Trophoblast cell (in vitro differentiated cells and primary cell): ENCODE data around the gene NOCT.

Experiments
- DNase-seq, 2 donors: peaks; one replicate each; pipeline ENCODE4 v3.0.0-alpha.2; 2016
- H2AFZ ChIP-seq: 2 replicates; pipeline ENCODE4 v1.6.1; 2013; ENCODE audit warnings: low read length, moderate library complexity, mild to moderate bottlenecking; ENCODE audit not compliant: insufficient read depth, poor library complexity
- H2AK5ac ChIP-seq: 2 replicates; pipeline ENCODE4 v1.6.1; 2013; ENCODE audit warnings: mild to moderate bottlenecking, low read length
- H2BK120ac ChIP-seq: 2 replicates; pipeline ENCODE4 v1.6.1; 2013; ENCODE audit warnings: low read length, mild to moderate bottlenecking, moderate library complexity; ENCODE audit not compliant: insufficient read depth, poor library complexity
- H2BK12ac ChIP-seq: 2 replicates; pipeline ENCODE4 v1.6.1; 2013; ENCODE audit warnings: mild to moderate bottlenecking, low read length, moderate library complexity
- H2BK5ac ChIP-seq: 2 replicates; pipeline ENCODE4 v1.6.1; 2013; ENCODE audit warnings: low read length, low read depth, moderate library complexity, mild to moderate bottlenecking; ENCODE audit not compliant: poor library complexity
- H3K14ac ChIP-seq: 2 replicates; pipeline ENCODE4 v1.6.1; 2013; ENCODE audit warnings: mild to moderate bottlenecking, low read length
- H3K18ac ChIP-seq: 2 replicates; pipeline ENCODE4 v1.6.1; 2013; ENCODE audit warnings: mild to moderate bottlenecking, low read length
- H3K23ac ChIP-seq: 2 replicates; pipeline ENCODE4 v1.6.1; 2013; ENCODE audit warnings: low read length
- H3K27ac ChIP-seq: 2 replicates; pipeline ENCODE4 v1.5.1; 2013; ENCODE audit warnings: low read depth, mild to moderate bottlenecking, inconsistent platforms, low read length, moderate library complexity
- H3K27me3 ChIP-seq: 2 replicates; pipeline ENCODE4 v1.6.1; 2013; ENCODE audit warnings: inconsistent platforms, mild to moderate bottlenecking, low read length, moderate library complexity; ENCODE audit not compliant: insufficient read depth
- H3K36me3 ChIP-seq, 2 experiments: 1 replicate in 1 of 2; 2 replicates in 1 of 2; pipeline ENCODE4 v1.6.1; 2013; ENCODE audit warnings: low read length in 2 of 2, mild to moderate bottlenecking in 2 of 2, moderate library complexity in 1 of 2; ENCODE audit not compliant: insufficient read depth in 2 of 2, control insufficient read depth in 1 of 2
- H3K4ac ChIP-seq: 2 replicates; pipeline ENCODE4 v1.6.1; 2013; ENCODE audit warnings: low read depth, mild to moderate bottlenecking, low read length, moderate library complexity
- H3K4me1 ChIP-seq, 2 experiments: 1 replicate in 1 of 2; 2 replicates in 1 of 2; pipeline ENCODE4 v1.6.1; 2013; ENCODE audit warnings: low read length in 2 of 2, mild to moderate bottlenecking in 2 of 2, moderate library complexity in 1 of 2; ENCODE audit not compliant: insufficient read depth in 2 of 2, control insufficient read depth in 1 of 2
- H3K4me2 ChIP-seq: 2 replicates; pipeline ENCODE4 v1.6.1; 2013; ENCODE audit warnings: inconsistent platforms, mild to moderate bottlenecking, low read length, moderate library complexity
- H3K4me3 ChIP-seq: 2 replicates; pipeline ENCODE4 v1.5.1; 2013; ENCODE audit warnings: mild to moderate bottlenecking, low read depth, low read length, inconsistent platforms
- H3K79me1 ChIP-seq: one replicate; pipeline ENCODE4 v1.6.1; 2013; ENCODE audit warnings: low read length
- H3K79me2 ChIP-seq: 2 replicates; pipeline ENCODE4 v1.6.1; 2013; ENCODE audit warnings: low read length, mild to moderate bottlenecking; ENCODE audit not compliant: control insufficient read depth, insufficient read depth, poor library complexity
- H3K9ac ChIP-seq: 2 replicates; pipeline ENCODE4 v1.6.1; 2013; ENCODE audit warnings: mild to moderate bottlenecking, low read length
- H3K9me3 ChIP-seq: 2 replicates; pipeline ENCODE4 v1.6.1; 2013; ENCODE audit warnings: low read depth, mild to moderate bottlenecking, control low read depth, inconsistent platforms, low read length; ENCODE audit not compliant: insufficient read depth
- H4K12ac ChIP-seq: 2 replicates; pipeline ENCODE4 v1.6.1; 2013; ENCODE audit warnings: low read depth, mild to moderate bottlenecking, low read length, moderate library complexity
- H4K8ac ChIP-seq: 2 replicates; pipeline ENCODE4 v1.6.1; 2013; ENCODE audit warnings: low read depth, mild to moderate bottlenecking, low read length, moderate library complexity
- H4K91ac ChIP-seq: one replicate; pipeline ENCODE4 v1.6.1; 2013; ENCODE audit warnings: low read depth, mild to moderate bottlenecking, low read length, moderate library complexity
- WGBS: extraction: QIAGEN DNeasy Blood & Tissue Kit; methylation state at CpG from one replicate; pipeline ENCODE4 v1.1.7; 2013; ENCODE audit warnings: missing lambda C conversion rate; ENCODE audit not compliant: insufficient read length, insufficient coverage; ENCODE audit errors: extremely low coverage; 5-methylcytosine and 5-hydroxymethylcytosine counted together

NOCT gene

GRCh38 chr4:139014371-139015268 lies 961 bp upstream of the NOCT start:
- no peaks in the 10 kb centered on the region for H3K9me3 ChIP-seq
- peak overlapping the region; percentile 86 for H4K8ac ChIP-seq
- peak overlapping the region; percentile 72 for H2AFZ ChIP-seq
- H3K14ac ChIP-seq: peak overlapping the region; percentile 80
- peak overlapping the region; percentile 3 for H3K4ac ChIP-seq
- WGBS: no CpG with 5 or more reads among the region's 9 CpGs
- H3K36me3 ChIP-seq: peaks cover 0 to 2% of the 10 kb centered on the region in 2 experiments
- no peak overlapping the region for H4K12ac ChIP-seq
- peak; percentile 77 to 96 for DNase-seq
- peaks cover 7 to 11% of the 10 kb centered on the region in 2 experiments for H3K4me1 ChIP-seq
- peaks cover 23% of the 10 kb centered on the region for H3K79me1 ChIP-seq
- H2AK5ac ChIP-seq: no peak overlapping the region
- H2BK120ac ChIP-seq: peak overlapping the region; percentile 62
- no peak overlapping the region for H3K4me3 ChIP-seq
- no peaks in the 10 kb centered on the region for H3K27me3 ChIP-seq
- peak overlapping the region; percentile 95 for H3K27ac ChIP-seq
- no peak overlapping the region for H3K23ac ChIP-seq
- H2BK12ac ChIP-seq: peak overlapping the region; percentile 95
- H3K4me2 ChIP-seq: peak overlapping the region; percentile 62
- H4K91ac ChIP-seq: peak overlapping the region; percentile 93
- no peak overlapping the region for H3K9ac ChIP-seq
- peak overlapping the region; percentile 91 for H2BK5ac ChIP-seq
- H3K18ac ChIP-seq: peak overlapping the region; percentile 7
- peaks cover 14% of the 10 kb centered on the region for H3K79me2 ChIP-seq

GRCh38 chr4:139015948-139016471 lies 429 bp downstream of the NOCT start:
- Histone ChIP-seq H3K27me3 (no peaks in the 10 kb centered on the region), H3K4ac (peak overlapping the region; percentile 65)

GRCh38 chr4:139017861-139018260 lies 2.3 kb downstream of the NOCT start:
- no peak overlapping the region for H2BK5ac ChIP-seq
- no peak overlapping the region for H4K91ac ChIP-seq
- DNase-seq: peak in 1 of 2 donors; percentile 41
- no peak overlapping the region for H3K4me3 ChIP-seq
- H2BK12ac ChIP-seq: no peak overlapping the region
- H3K14ac ChIP-seq: no peak overlapping the region
- no peak overlapping the region for H2AK5ac ChIP-seq
- H4K8ac ChIP-seq: no peak overlapping the region
- H3K27ac ChIP-seq: no peak overlapping the region
- no peaks in the 10 kb centered on the region for H3K27me3 ChIP-seq
- no peak overlapping the region for H2AFZ ChIP-seq
- H3K18ac ChIP-seq: no peak overlapping the region
- H3K36me3 ChIP-seq: peaks cover 2 to 5% of the 10 kb centered on the region in 2 experiments
- no peak overlapping the region for H3K23ac ChIP-seq
- no peak overlapping the region for H2BK120ac ChIP-seq
- no peak overlapping the region for H4K12ac ChIP-seq
- H3K9ac ChIP-seq: no peak overlapping the region
- H3K9me3 ChIP-seq: no peaks in the 10 kb centered on the region
- H3K4me2 ChIP-seq: peak overlapping the region; percentile 58
- peaks cover 10 to 17% of the 10 kb centered on the region in 2 experiments for H3K4me1 ChIP-seq
- H3K79me1 ChIP-seq: peaks cover 23% of the 10 kb centered on the region
- H3K4ac ChIP-seq: peak overlapping the region; percentile 82
- no CpG with 5 or more reads among the region's 3 CpGs for WGBS
- peaks cover 22% of the 10 kb centered on the region for H3K79me2 ChIP-seq

More at GRCh38 chr4:139015948-139016471, 429 bp downstream of the NOCT start:
- H2AFZ ChIP-seq: peak overlapping the region; percentile 81
- H3K79me2 ChIP-seq: peaks cover 18% of the 10 kb centered on the region
- H3K27ac ChIP-seq: peak overlapping the region; percentile 95
- H3K4me1 ChIP-seq: peaks cover 10 to 14% of the 10 kb centered on the region in 2 experiments
- H3K4me3 ChIP-seq: peak overlapping the region; percentile 93
- H4K12ac ChIP-seq: peak overlapping the region; percentile 6
- no peak overlapping the region for H2AK5ac ChIP-seq
- H3K9me3 ChIP-seq: no peaks in the 10 kb centered on the region
- no peak overlapping the region for H3K23ac ChIP-seq
- peaks cover 23% of the 10 kb centered on the region for H3K79me1 ChIP-seq
- H2BK12ac ChIP-seq: peak overlapping the region; percentile 17
- H3K18ac ChIP-seq: peak overlapping the region; percentile 94
- peak overlapping the region; percentile 64 for H2BK120ac ChIP-seq
- H3K14ac ChIP-seq: peak overlapping the region; percentile 93
- peak overlapping the region; percentile 62 for H3K4me2 ChIP-seq
- peak overlapping the region; percentile 85 for H4K91ac ChIP-seq
- DNase-seq: peak in 1 of 2 donors; percentile 42
- peak overlapping the region; percentile 91 for H2BK5ac ChIP-seq
- peak overlapping the region; percentile 84 for H3K9ac ChIP-seq
- peak overlapping the region; percentile 54 for H4K8ac ChIP-seq
- no CpG with 5 or more reads among the region's 55 CpGs for WGBS
- peaks cover 2 to 3% of the 10 kb centered on the region in 2 experiments for H3K36me3 ChIP-seq

- Histone ChIP-seq H3K9ac (no peak overlapping the region), H3K23ac (no peak overlapping the region), H3K79me2 (peaks cover 25% of the 10 kb centered on the region), H3K4ac (peak overlapping the region; percentile 40), H3K27me3 (no peaks in the 10 kb centered on the region), H2BK120ac (no peak overlapping the region), H3K36me3 (peaks cover 2 to 5% of the 10 kb centered on the region in 2 experiments), H4K8ac (no peak overlapping the region), H3K4me2 (peak overlapping the region; percentile 32), H3K18ac (no peak overlapping the region), H3K4me3 (no peak overlapping the region), H3K27ac (no peak overlapping the region), H4K12ac (no peak overlapping the region), H3K9me3 (no peaks in the 10 kb centered on the region), H3K79me1 (peaks cover 21% of the 10 kb centered on the region), H4K91ac (no peak overlapping the region), H3K4me1 (peaks cover 10 to 16% of the 10 kb centered on the region in 2 experiments), H2AFZ (no peak overlapping the region), H2AK5ac (no peak overlapping the region), H3K14ac (no peak overlapping the region), H2BK12ac (no peak overlapping the region), H2BK5ac (no peak overlapping the region)
- no peak for DNase-seq
Observed at GRCh38 chr4:139018501-139018900, 2.9 kb downstream of the NOCT start.
